Neural crest cell (in vitro differentiated cells): ENCODE measurements around the gene CLDN15. TPM values are rescaled to one million over a fixed set of nuclear protein-coding genes. Genes with fewer than 3 reads are reported as not detected.
A peak's percentile ranks its signal among the peaks of the same experiment; 100 is the strongest.

Experiments
- DNase-seq: peaks from one replicate; pipeline ENCODE4 v3.0.0; 2021; ENCODE audit warnings: low read depth, mixed read lengths, low spot score
- H3K27ac Mint-ChIP-seq: one replicate; pipeline ENCODE4 v1.8.0; 2021; ENCODE audit warnings: mild to moderate bottlenecking, mixed read lengths; ENCODE audit not compliant: unreplicated experiment
- H3K27me3 Mint-ChIP-seq: 2 replicates; pipeline ENCODE4 v1.8.0; 2021; ENCODE audit warnings: low read depth, mild to moderate bottlenecking, mixed read lengths
- H3K36me3 Mint-ChIP-seq: 2 replicates; pipeline ENCODE4 v1.8.0; 2021; ENCODE audit warnings: low read depth, mild to moderate bottlenecking, mixed read lengths
- H3K4me1 Mint-ChIP-seq: 2 replicates; pipeline ENCODE4 v1.8.0; 2021; ENCODE audit warnings: mixed read lengths
- H3K4me3 Mint-ChIP-seq: one replicate; pipeline ENCODE4 v1.8.0; 2021; ENCODE audit warnings: mild to moderate bottlenecking, mixed read lengths
- H3K9me3 Mint-ChIP-seq: 2 replicates; pipeline ENCODE4 v1.8.0; 2021; ENCODE audit warnings: mixed read lengths
- CTCF ChIP-seq: fragments of 200-600 bp; sonication (generic); conservative IDR thresholded peaks from 2 replicates; pipeline ENCODE4 v1.5.0; 2021; ENCODE audit warnings: antibody characterized with exemption, mild to moderate bottlenecking
- total RNA-seq: library from RNA; stranded (reverse); gene quantifications from 2 replicates; pipeline ENCODE4 v1.2.1, GENCODE V29; 2021

The CLDN15 gene
- total RNA-seq, 1 donor from 2014 or later, result 10.4 TPM

GRCh38 chr7:101231644-101232043 is 6.0 kb downstream of the CLDN15 start:
- H3K9me3 Mint-ChIP-seq, result no peaks in the 10 kb centered on the region
- peak overlapping the region; percentile 35 for H3K27ac Mint-ChIP-seq
- DNase-seq, result no peak
- H3K4me1 Mint-ChIP-seq, result peaks cover 10% of the 10 kb centered on the region
- no peak overlapping the region for H3K4me3 Mint-ChIP-seq
- H3K36me3 Mint-ChIP-seq, result peaks cover 2% of the 10 kb centered on the region
- H3K27me3 Mint-ChIP-seq, result peaks cover 13% of the 10 kb centered on the region
- no peak for TF ChIP-seq CTCF

GRCh38 chr7:101226721-101227120 is 10.9 kb downstream of the CLDN15 start:
- H3K27me3 Mint-ChIP-seq, result peaks cover 5% of the 10 kb centered on the region
- H3K4me1 Mint-ChIP-seq, result peaks cover 6% of the 10 kb centered on the region
- DNase-seq, result no peak
- peaks cover 2% of the 10 kb centered on the region for H3K36me3 Mint-ChIP-seq
- no peaks in the 10 kb centered on the region for H3K9me3 Mint-ChIP-seq
- peak overlapping the region; percentile 41 for H3K4me3 Mint-ChIP-seq
- TF ChIP-seq CTCF, result no peak
- no peak overlapping the region for H3K27ac Mint-ChIP-seq

GRCh38 chr7:101225650-101226049 is 12.0 kb downstream of the CLDN15 start:
- no peak overlapping the region for H3K27ac Mint-ChIP-seq
- H3K36me3 Mint-ChIP-seq, result peaks cover 2% of the 10 kb centered on the region
- H3K27me3 Mint-ChIP-seq, result peaks cover 2% of the 10 kb centered on the region
- H3K9me3 Mint-ChIP-seq, result no peaks in the 10 kb centered on the region
- no peak overlapping the region for H3K4me3 Mint-ChIP-seq
- peaks cover 1% of the 10 kb centered on the region for H3K4me1 Mint-ChIP-seq
- DNase-seq, result no peak
- no peak for TF ChIP-seq CTCF

GRCh38 chr7:101223528-101223927 is 14.1 kb downstream of the CLDN15 start:
- H3K27me3 Mint-ChIP-seq, result no peaks in the 10 kb centered on the region
- peak overlapping the region; percentile 43 for H3K27ac Mint-ChIP-seq
- H3K4me1 Mint-ChIP-seq, result peaks cover 5% of the 10 kb centered on the region
- H3K36me3 Mint-ChIP-seq, result peaks cover 2% of the 10 kb centered on the region
- H3K9me3 Mint-ChIP-seq, result no peaks in the 10 kb centered on the region
- no peak overlapping the region for H3K4me3 Mint-ChIP-seq
- no peak for DNase-seq
- no peak for TF ChIP-seq CTCF

GRCh38 chr7:101222275-101222830 is 15.2 kb downstream of the CLDN15 start:
- no peak overlapping the region for H3K27ac Mint-ChIP-seq
- no peak overlapping the region for H3K4me3 Mint-ChIP-seq
- H3K9me3 Mint-ChIP-seq, result no peaks in the 10 kb centered on the region
- no peak for TF ChIP-seq CTCF
- no peaks in the 10 kb centered on the region for H3K27me3 Mint-ChIP-seq
- DNase-seq, result no peak
- peaks cover 13% of the 10 kb centered on the region for H3K4me1 Mint-ChIP-seq
- H3K36me3 Mint-ChIP-seq, result peaks cover 2% of the 10 kb centered on the region
